NCI-H1694 (cell line): ENCODE measurements around the gene MARCHF7.
"Not testable (repeated sequence)": the region's sequence is repeated elsewhere in the genome, so short reads cannot be mapped to it uniquely, and the experiment has no call there.

Source experiments
- DNase-seq: peaks from one replicate; lab custom pipeline; 2025; lab: John Stamatoyannopoulos, UW

Gene MARCHF7

DNA sequence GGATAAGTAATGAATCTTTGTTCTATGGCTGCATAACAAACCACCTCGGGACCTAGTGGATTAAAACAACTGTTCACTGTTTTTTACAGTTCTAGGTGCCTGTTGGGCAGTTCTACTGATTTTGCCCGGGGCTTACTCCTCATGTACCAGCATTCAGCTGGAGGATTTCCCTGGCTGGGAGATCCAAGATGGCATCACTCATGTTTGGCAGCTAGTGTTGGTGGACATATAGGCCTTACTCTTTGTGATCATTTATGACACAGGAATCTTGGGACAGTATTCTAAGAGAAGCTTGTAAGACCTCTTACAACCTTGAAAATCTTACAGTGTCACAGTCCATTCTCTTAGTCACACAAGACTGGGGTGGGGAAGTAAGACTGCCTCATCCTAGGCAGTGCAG lies 4.6 kb downstream of the MARCHF7 start:
- DNase-seq: no peak

DNA sequence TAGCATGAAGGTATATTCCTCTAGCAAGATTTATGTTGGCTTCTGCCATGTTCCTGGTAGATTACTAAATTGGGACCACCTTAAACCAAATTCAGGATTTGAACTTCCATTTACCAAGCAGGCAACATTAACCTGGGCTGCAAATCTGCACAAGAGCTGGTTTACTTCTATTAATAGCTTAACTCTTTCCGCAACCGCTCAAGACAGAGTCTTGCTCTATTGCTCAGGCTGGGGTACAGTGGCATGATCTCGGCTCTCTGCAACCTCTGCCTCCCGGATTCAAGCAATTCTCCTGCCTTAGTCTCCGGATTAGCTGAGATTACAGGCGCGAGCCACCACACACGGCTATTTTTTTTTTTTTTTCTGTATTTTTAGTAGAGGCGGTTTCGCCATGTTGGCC lies 8.4 kb downstream of the MARCHF7 start:
- no peak for DNase-seq

DNA sequence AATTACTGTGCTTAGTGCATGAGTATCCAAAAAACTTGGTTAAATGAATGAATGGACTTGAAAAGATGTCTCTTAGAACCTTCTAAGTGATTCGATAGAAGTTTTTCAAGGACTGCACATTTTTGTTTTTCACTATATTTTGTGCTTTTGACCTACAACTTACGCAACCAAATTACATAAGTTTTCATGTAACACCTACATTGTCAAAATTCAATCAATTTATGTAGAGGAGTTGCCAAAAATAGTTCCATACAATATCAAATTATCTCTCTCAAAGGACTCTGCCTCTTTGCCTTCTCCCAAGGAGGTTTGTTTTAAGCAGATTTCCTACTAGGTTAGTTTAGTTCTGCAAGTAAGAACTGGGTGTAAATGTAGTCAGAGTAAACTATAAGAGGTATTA lies 10.3 kb downstream of the MARCHF7 start:
- no peak for DNase-seq

GRCh38 chr2:159724795-159725572 lies 12.7 kb downstream of the MARCHF7 start:
- DNase-seq: not testable (repeated sequence)

DNA sequence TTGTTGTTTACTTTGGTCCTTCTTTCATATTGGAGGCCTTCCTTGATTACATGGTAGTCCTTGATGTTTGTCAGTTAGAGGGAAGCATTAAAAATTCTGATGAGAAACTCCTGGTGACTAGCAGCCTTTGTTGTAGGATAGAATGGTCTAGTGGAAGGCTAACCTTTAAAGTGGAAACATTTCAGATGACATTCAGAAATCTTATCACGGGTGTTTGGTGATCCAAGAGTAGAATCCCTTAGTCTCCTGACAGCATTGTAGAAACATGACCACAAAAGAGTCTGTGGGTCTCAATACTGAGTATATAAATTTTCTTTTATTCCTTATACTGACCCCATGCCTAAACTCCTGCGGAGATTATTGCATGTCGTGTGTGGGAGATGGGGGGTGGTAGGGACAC lies 13.4 kb downstream of the MARCHF7 start:
- no peak for DNase-seq

DNA sequence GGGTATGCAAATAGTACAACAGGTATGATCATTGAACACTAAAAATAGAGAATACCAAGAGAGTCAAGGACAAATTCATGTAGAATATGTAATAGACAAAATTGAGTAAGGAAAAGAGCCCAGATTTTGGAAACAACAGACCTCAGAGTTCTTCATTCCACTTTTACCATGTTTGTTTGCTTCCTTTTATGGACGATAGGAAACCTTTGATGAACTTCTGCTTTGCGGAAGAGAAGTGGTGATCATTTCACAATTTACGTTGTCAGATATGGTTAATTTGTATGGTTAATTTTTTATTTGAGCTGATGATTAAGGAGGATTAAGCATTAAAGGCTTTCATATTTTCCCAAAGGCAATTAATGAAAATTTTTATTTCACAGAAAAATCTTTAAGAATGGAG lies 16.3 kb downstream of the MARCHF7 start:
- no peak for DNase-seq

DNA sequence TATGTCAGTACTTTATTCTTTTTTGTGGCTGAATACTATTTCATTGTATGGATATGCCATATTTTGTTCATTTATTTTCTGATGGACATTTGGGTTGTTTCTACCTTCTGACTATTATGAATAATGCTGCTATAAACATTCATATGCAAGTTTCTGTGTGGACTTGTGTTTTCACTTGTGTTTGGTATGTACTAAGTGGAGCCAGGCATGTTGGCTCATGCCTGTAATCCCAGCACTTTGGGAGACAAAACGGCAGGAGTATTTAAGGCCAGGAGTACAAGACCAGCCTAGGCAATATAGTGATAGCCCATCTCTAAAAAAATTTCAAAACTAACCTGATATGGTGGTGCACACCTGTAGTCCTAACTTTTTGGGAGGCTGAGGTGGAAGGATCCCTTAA lies 23.3 kb downstream of the MARCHF7 start:
- no peak for DNase-seq

DNA sequence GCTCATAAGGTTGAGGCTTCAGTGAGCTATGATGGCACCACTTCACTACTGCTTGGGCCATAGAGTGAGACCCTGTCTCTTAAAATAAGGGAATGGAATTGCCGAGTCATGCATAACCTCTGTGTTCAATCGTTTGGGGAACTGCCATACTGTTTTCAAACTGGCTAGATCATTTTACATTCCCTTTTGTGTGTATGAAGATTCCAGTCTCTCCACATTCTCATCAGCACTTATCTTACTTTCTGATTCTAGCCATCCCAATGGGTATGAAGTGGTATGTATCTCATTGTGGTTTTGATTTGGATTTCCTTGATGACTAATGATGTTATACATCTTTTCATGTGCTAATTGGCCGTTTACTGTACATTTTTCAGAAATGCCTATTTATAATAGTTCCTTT lies 23.7 kb downstream of the MARCHF7 start:
- no peak for DNase-seq

GRCh38 chr2:159737292-159737916 lies 25.1 kb downstream of the MARCHF7 start:
- DNase-seq: no peak

- no peak for DNase-seq
These were observed 25.6 kb downstream of the MARCHF7 start for GRCh38 chr2:159737917-159738296.

DNA sequence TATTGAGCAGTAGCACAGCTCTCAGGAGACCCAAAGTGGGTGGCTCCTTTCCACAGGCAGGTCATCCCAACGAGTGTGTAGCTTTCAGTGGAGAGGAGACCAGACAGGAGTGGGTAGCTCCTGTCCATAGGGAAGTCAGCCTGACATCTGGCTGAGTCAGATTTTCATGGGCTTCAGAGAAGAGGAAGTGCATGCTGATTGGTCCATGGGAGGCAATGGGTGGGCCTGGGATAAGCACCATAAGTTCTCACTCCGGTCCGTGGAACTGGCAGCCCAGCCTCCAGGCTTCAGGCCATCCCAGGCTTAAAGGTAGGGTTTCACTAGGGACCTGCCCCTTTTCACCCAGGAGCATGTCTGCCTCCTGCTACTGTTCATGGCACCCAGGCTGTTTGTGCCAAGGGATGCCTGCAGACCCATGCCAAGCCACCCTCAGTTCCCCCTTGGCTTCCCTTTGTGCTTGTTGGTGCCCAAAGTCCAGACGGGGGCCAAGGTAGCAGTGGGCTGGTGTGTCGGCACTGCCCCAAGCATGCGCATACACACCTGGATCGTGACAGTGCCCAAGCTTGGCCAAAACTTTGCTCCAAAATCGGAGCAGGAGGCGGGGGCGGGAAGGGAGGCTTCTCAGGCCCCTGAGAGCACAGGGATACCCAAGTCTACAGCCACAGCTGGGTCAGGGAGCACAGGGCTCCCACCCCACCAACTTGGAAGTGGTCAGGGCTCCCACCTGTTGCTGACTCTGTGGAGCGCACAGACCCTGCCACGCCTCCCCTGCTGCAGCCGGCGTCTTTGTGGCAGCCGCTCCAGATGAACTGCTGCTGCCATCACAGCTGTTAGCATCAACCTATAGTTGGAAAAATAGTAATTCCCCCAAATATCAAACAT lies 26.4 kb downstream of the MARCHF7 start:
- DNase-seq: no peak

DNA sequence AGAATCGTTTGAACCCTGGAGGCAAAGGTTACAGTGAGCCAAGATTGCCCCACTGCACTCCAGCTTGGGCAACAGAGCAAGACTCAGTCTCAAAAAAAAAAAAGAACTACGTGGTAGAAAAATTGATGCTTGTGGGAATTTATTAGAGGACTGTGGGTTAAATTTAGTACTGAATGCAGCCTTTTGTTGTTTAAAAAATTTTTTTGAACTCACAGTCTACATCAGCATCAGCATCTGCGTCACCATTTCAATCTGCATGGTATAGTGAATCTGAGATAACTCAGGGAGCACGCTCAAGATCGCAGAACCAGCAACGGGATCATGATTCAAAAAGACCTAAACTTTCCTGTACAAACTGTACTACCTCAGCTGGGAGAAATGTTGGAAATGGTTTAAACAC lies 30.5 kb downstream of the MARCHF7 start:
- DNase-seq: no peak

- no peak for DNase-seq
These were observed 32.1 kb downstream of the MARCHF7 start for GRCh38 chr2:159744363-159744762.

GRCh38 chr2:159745237-159745636 lies 32.9 kb downstream of the MARCHF7 start:
- not testable (repeated sequence) for DNase-seq

DNA sequence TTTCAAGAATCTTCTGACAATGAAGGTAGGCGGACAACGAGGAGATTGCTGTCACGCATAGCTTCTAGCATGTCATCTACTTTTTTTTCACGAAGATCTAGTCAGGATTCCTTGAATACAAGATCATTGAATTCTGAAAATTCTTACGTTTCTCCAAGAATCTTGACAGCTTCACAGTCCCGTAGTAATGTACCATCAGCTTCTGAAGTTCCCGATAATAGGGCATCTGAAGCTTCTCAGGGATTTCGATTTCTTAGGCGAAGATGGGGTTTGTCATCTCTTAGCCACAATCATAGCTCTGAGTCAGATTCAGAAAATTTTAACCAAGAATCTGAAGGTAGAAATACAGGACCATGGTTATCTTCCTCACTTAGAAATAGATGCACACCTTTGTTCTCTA lies 35.8 kb downstream of the MARCHF7 start:
- DNase-seq: no peak

- DNase-seq: no peak
These were observed 38.6 kb downstream of the MARCHF7 start for GRCh38 chr2:159750873-159751272.

DNA sequence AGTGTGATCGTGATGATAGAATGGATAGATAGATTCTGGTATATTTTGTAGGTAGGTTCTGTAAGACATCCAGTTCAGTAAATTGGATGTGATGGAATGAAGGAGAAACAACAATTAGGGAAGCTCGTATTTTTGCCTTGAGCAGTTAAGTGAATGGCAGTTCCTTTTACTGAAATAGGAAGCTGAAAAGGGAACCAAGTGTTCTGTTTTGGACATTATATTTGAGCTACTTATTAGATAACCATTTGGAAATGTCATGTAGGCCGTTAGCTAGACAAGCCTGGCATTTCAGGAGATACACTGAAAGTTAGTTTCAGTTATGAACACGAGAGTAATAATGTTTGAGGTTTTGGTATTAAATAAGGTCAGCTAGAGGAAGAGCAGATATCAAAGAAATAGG lies 41.5 kb downstream of the MARCHF7 start:
- DNase-seq: no peak

GRCh38 chr2:159755014-159755413 lies 42.7 kb downstream of the MARCHF7 start:
- no peak for DNase-seq

DNA sequence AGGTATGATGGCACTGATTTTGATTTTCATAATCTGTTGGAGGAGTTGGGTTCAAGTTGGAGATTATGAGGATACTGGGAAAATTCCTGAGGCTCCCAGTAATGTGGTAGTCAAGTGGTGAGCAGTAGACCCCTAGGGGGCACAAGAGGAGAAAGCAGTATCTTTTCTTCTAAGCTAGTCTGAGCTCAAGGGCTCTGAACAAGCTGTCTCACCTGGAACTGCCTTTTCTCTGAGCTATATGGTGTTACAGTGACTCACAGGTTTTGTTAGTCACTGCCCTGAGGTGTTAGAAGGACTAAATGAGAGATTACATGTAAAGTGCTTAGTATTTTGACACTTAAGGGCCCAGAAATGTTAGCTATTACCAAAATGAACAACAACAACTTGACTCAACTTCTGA lies 43.5 kb downstream of the MARCHF7 start:
- no peak for DNase-seq

GRCh38 chr2:159758239-159758638 lies 45.9 kb downstream of the MARCHF7 start:
- no peak for DNase-seq

GRCh38 chr2:159758686-159759085 lies 46.4 kb downstream of the MARCHF7 start:
- no peak for DNase-seq

GRCh38 chr2:159759577-159759976 lies 47.3 kb downstream of the MARCHF7 start:
- DNase-seq: no peak

- DNase-seq: no peak
These were observed 48.0 kb downstream of the MARCHF7 start for GRCh38 chr2:159760326-159760725.
